Kidney (tissue), 14 donors: Measurements from ENCODE around the gene AJAP1. TPM values are rescaled to one million over a fixed set of nuclear protein-coding genes. Genes with fewer than 3 reads are reported as not detected.

Experiments
- DNase-seq, 5 donors: peaks; one replicate each; pipeline ENCODE4 v3.0.0-alpha.2; 2013 to 2020
- FAIRE-seq: peaks from 2 replicates; lab custom pipeline; 2012; peaks lifted over from hg19 to GRCh38; lab: Jason Lieb, UNC
- H3K27ac ChIP-seq, 2 donors: one replicate each; pipeline ENCODE4 v1.7.0; 2013; ENCODE audit warnings: low read depth in 2 of 2, low read length in 2 of 2, inconsistent platforms in 1 of 2
- H3K27me3 ChIP-seq: one replicate; pipeline ENCODE4 v1.7.1; 2013; ENCODE audit warnings: low read length, inconsistent platforms; ENCODE audit not compliant: control insufficient read depth, insufficient read depth
- H3K36me3 ChIP-seq, 3 donors: one replicate each; pipeline versions ENCODE4 v1.7.0 to v1.7.1; 2013; ENCODE audit warnings: low read length in 3 of 3, control low read depth in 1 of 3, inconsistent platforms in 1 of 3; ENCODE audit not compliant: insufficient read depth in 3 of 3, control insufficient read depth in 2 of 3
- H3K4me1 ChIP-seq, 3 donors: one replicate each; pipeline versions ENCODE4 v1.7.0 to v1.7.1; 2013; ENCODE audit warnings: low read length in 3 of 3, inconsistent platforms in 1 of 3, low read depth in 1 of 3; ENCODE audit not compliant: control insufficient read depth in 2 of 3, insufficient read depth in 2 of 3
- H3K4me3 ChIP-seq, 3 donors: one replicate each; pipeline versions ENCODE4 v1.7.0 to v1.8.1; 2013; ENCODE audit warnings: low read length in 3 of 3, control low read depth in 1 of 3, inconsistent platforms in 1 of 3
- H3K9ac ChIP-seq, 3 donors: one replicate each; pipeline versions ENCODE4 v1.7.0 to v1.7.1; 2013; ENCODE audit warnings: low read length in 3 of 3, control low read depth in 1 of 3, inconsistent platforms in 1 of 3
- H3K9me3 ChIP-seq, 3 donors: one replicate each; pipeline versions ENCODE4 v1.7.0 to v1.7.1; 2013; ENCODE audit warnings: low read length in 3 of 3, control low read depth in 1 of 3, inconsistent platforms in 1 of 3; ENCODE audit not compliant: control insufficient read depth in 2 of 3, insufficient read depth in 1 of 3
- CTCF ChIP-seq: IDR thresholded peaks from 3 replicates; pipeline ENCODE4 v1.5.1; 2012; ENCODE audit warnings: mild to moderate bottlenecking, moderate library complexity, borderline replicate concordance; ENCODE audit not compliant: insufficient read depth; ENCODE audit errors: extremely low read depth
- intact Hi-C: fragments of 100-400 bp; cut with DNase I; formaldehyde crosslinking; loops from one replicate; pipeline ENCODE4 v1.11.1; 2022
- polyA plus RNA-seq: library from polyadenylated mRNA; stranded (reverse); fragments of 350-450 nt; fragmentation: Illumina TruSeq; extraction: RNeasy Lipid Tissue Mini Kit (QIAGEN cat#74804); gene quantifications from one replicate; pipeline ENCODE4 v1.2.3, GENCODE V29; 2014; ENCODE audit warnings: low read depth, low replicate concordance; ENCODE audit not compliant: insufficient read depth
- total RNA-seq: library from RNA; stranded (reverse); fragmentation: NEBNext Ultra II Directional; extraction: Animal tissue kit (Norgen Biotek cat#: 25700); gene quantifications from one replicate; pipeline ENCODE4 v1.2.1, GENCODE V29; 2021
- donor health status: control.
- donor health status: control.
- donor health status: control.
- donor health status: control.
- donor health status: control.
- donor health status: DM: yes; HTN: yes; CAD: no.
- donor health status: Normal renal cell carcinoma (clear cell type).

Gene AJAP1
- total and polyA plus RNA-seq, 2 donors from 2014 or later: 2.7 to 5.5 TPM

- Histone ChIP-seq H3K27me3 (no peaks in the 10 kb centered on the region), H3K27ac (no peak overlapping the region), H3K9me3 (no peaks in the 10 kb centered on the region), H3K36me3 (no peaks in the 10 kb centered on the region), H3K9ac (no peak overlapping the region), H3K4me3 (no peak overlapping the region), H3K4me1 (no peaks in the 10 kb centered on the region)
- intact Hi-C loops: no loop called here
- FAIRE-seq (no peak), DNase-seq (no peak)
- no peak for TF ChIP-seq CTCF
Observed at GRCh38 chr1:4640931-4641330, 13.5 kb upstream of the AJAP1 start.

- intact Hi-C loops: no loop called here
- FAIRE-seq: no peak
Observed at GRCh38 chr1:4647391-4647790, 7.0 kb upstream of the AJAP1 start.

GRCh38 chr1:4648657-4649056, 5.8 kb upstream of the AJAP1 start:
- Histone ChIP-seq H3K36me3 (no peaks in the 10 kb centered on the region), H3K27ac (no peak overlapping the region), H3K4me3 (no peak overlapping the region), H3K9ac (no peak overlapping the region), H3K4me1 (peaks cover 0 to 8% (median 5%) of the 10 kb centered on the region in 3 donors), H3K9me3 (no peaks in the 10 kb centered on the region), H3K27me3 (peaks cover 10% of the 10 kb centered on the region)
- no peak for TF ChIP-seq CTCF
- intact Hi-C loops: no loop called here
- FAIRE-seq (no peak), DNase-seq (no peak)

More at GRCh38 chr1:4647391-4647790, 7.0 kb upstream of the AJAP1 start:
- no peak for DNase-seq
- TF ChIP-seq CTCF: no peak
- H3K27me3 ChIP-seq: no peaks in the 10 kb centered on the region
- H3K36me3 ChIP-seq: no peaks in the 10 kb centered on the region
- no peaks in the 10 kb centered on the region for H3K4me1 ChIP-seq
- H3K9ac ChIP-seq: peak overlapping the region in 1 of 3 donors; percentile 11
- no peaks in the 10 kb centered on the region for H3K9me3 ChIP-seq
- H3K4me3 ChIP-seq: peak overlapping the region in 1 of 3 donors; percentile 36
- H3K27ac ChIP-seq: no peak overlapping the region

GRCh38 chr1:4650481-4650880, 3.9 kb upstream of the AJAP1 start:
- intact Hi-C loops: loop anchor here (10.0 kb wide), 1 partner anchor 1094 kb away; no protein-coding TSS in a partner anchor
- TF ChIP-seq CTCF: no peak
- Histone ChIP-seq H3K36me3 (no peaks in the 10 kb centered on the region), H3K9me3 (no peaks in the 10 kb centered on the region), H3K27ac (no peak overlapping the region), H3K4me3 (no peak overlapping the region), H3K9ac (no peak overlapping the region), H3K27me3 (peaks cover 11% of the 10 kb centered on the region), H3K4me1 (peaks cover 0 to 8% (median 5%) of the 10 kb centered on the region in 3 donors)
- no peak for FAIRE-seq
- peak in 2 of 5 donors; percentile 50 to 84 for DNase-seq
